Measurements from ENCODE around the gene ELAC2. TPM values are rescaled to one million over a fixed set of nuclear protein-coding genes. Genes with fewer than 3 reads are reported as not detected.

The ELAC2 gene
- total RNA-seq, 1 experiment from 2014 or later, result 84.5 TPM

- intact Hi-C loops (cut with micrococcal nuclease), result no loop called here
- ChIA-PET CTCF (no interaction called here), POLR2A (no interaction called here), RAD21 (ENCODE audit: low non-redundant PET in 1 of 2, low total read pairs in 2 of 2, uncharacterized antibody in 2 of 2, unreplicated experiment in 2 of 2) (no interaction called here)
- Histone ChIP-seq H3K27ac (ENCODE audit: low read depth, low read length) (no peak overlapping the region), H3K4me2 (ENCODE audit: low read length) (no peak overlapping the region), H3K9me2 (ENCODE audit: insufficient read depth) (no peaks in the 10 kb centered on the region), H3K4me3 (replicated peaks in 1 of 2; ENCODE audit: low read depth in 1 of 2, low read length in 2 of 2) (no peak overlapping the region), H3K27me3 (ENCODE audit: insufficient read depth, low read length) (no peaks in the 10 kb centered on the region), H3K4me1 (ENCODE audit: control insufficient read depth in 1 of 2, insufficient read depth in 2 of 2, low read length in 2 of 2) (no peaks in the 10 kb centered on the region), H3K79me2 (ENCODE audit: insufficient read depth, low read length) (peaks cover 18% of the 10 kb centered on the region; the same call in 1 of the 2 replicates), H3K9me3 (ENCODE audit: control insufficient read depth in 1 of 2, insufficient read depth in 1 of 2, low read depth in 1 of 2, low read length in 2 of 2) (no peaks in the 10 kb centered on the region), H4K20me1 (ENCODE audit: insufficient read depth) (peaks cover 5% of the 10 kb centered on the region; the same call in 1 of the 2 replicates), H2AFZ (ENCODE audit: low read depth, low read length, poor library complexity, severe bottlenecking) (no peak overlapping the region), H3K36me3 (ENCODE audit: control insufficient read depth in 1 of 2, insufficient read depth in 2 of 2, low read length in 2 of 2) (peaks cover 76 to 81% of the 10 kb centered on the region in 2 experiments), H3K9ac (ENCODE audit: low read length) (no peak overlapping the region)
- ATAC-seq (no peak), DNase-seq (ENCODE audit: low read depth, low spot score) (no peak)
- no TSS peak for BruUV-seq (replicated peaks)
- no peak for TF ChIP-seq SIN3A (IDR thresholded peaks at IDR 0.05; ENCODE audit: low read depth)
- no peak for TF ChIP-seq MAX (IDR thresholded peaks at IDR 0.05)
- TF ChIP-seq ZFX (IDR thresholded peaks at IDR 0.05), result no peak
- TF ChIP-seq REST (IDR thresholded peaks at IDR 0.05; ENCODE audit: low read depth), result no peak
- TF ChIP-seq CEBPB (IDR thresholded peaks at IDR 0.05; ENCODE audit: low read depth), result no peak
- no peak for TF ChIP-seq YY1 (IDR thresholded peaks at IDR 0.05; ENCODE audit: extremely low read depth, insufficient replicate concordance, low read depth, low read length)
- TF ChIP-seq ZBTB33 (IDR thresholded peaks at IDR 0.05; ENCODE audit: extremely low read depth, insufficient replicate concordance, low read length), result no peak
- TF ChIP-seq POLR2A (IDR thresholded peaks at IDR 0.05; ENCODE audit: borderline replicate concordance, extremely low read depth, insufficient read depth, insufficient read length), result no peak
- TF ChIP-seq TCF7L2 (IDR thresholded peaks at IDR 0.05; ENCODE audit: borderline replicate concordance, extremely low read depth, insufficient read depth, insufficient read length), result no peak
- TF ChIP-seq ZNF274 (IDR thresholded peaks at IDR 0.05; ENCODE audit: low read depth, low read length), result no peak
- TF ChIP-seq JUND (IDR thresholded peaks at IDR 0.05), result no peak
- TF ChIP-seq ATF3 (IDR thresholded peaks at IDR 0.05), result no peak
- TF ChIP-seq SRF (IDR thresholded peaks at IDR 0.05; ENCODE audit: low read depth), result no peak
- no peak for TF ChIP-seq EZH2 (IDR thresholded peaks at IDR 0.05)
- TF ChIP-seq POLR2AphosphoS5 (IDR thresholded peaks at IDR 0.05; ENCODE audit: low read depth, low read length), result no peak
Measured at GRCh38 chr17:13000561-13000960, 17.3 kb downstream of the ELAC2 start.

Data from HCT116 (cell line).